GM21825 (cell line): ENCODE measurements around the gene SGF29.
"Not testable (repeated sequence)": the region's sequence is repeated elsewhere in the genome, so short reads cannot be mapped to it uniquely, and the experiment has no call there.

ENCODE experiments used
- ATAC-seq: cut with Tn5 transposase; IDR thresholded peaks from one replicate; pipeline ENCODE4 v1.9.1; 2021; ENCODE audit warnings: mild to moderate bottlenecking, moderate library complexity; ENCODE audit not compliant: unreplicated experiment

SGF29 gene

GRCh38 chr16:28592979-28593553, 39.3 kb downstream of the SGF29 start:
- no peak for ATAC-seq

- ATAC-seq: not testable (repeated sequence)
These were observed 41.7 kb downstream of the SGF29 start for GRCh38 chr16:28595451-28595850.

GRCh38 chr16:28596115-28596630, 42.5 kb downstream of the SGF29 start:
- no peak for ATAC-seq

GRCh38 chr16:28596840-28597691, 43.3 kb downstream of the SGF29 start, which contains the start of gene SULT1A2:
Gene SULT1A2 (minus strand): TSS chr16:28597050. CDS start chr16:28595930, 1,120 bp downstream.
- ATAC-seq: no peak

- ATAC-seq: no peak
These were observed 44.1 kb downstream of the SGF29 start for GRCh38 chr16:28597692-28598261.

GRCh38 chr16:28599377-28600285, 45.9 kb downstream of the SGF29 start:
- ATAC-seq: peak; percentile 59

- ATAC-seq: not testable (repeated sequence)
These were observed 47.2 kb downstream of the SGF29 start for GRCh38 chr16:28600965-28601364.

GRCh38 chr16:28601589-28601988, 47.9 kb downstream of the SGF29 start:
- not testable (repeated sequence) for ATAC-seq

GRCh38 chr16:28602062-28602461, 48.3 kb downstream of the SGF29 start:
- ATAC-seq: not testable (repeated sequence)

- ATAC-seq: no peak
These were observed 48.8 kb downstream of the SGF29 start for GRCh38 chr16:28602529-28602928.

GRCh38 chr16:28603381-28604185, 49.9 kb downstream of the SGF29 start:
- no peak for ATAC-seq

GRCh38 chr16:28604186-28604565, 50.5 kb downstream of the SGF29 start:
- no peak for ATAC-seq

- no peak for ATAC-seq
These were observed 52.8 kb downstream of the SGF29 start for GRCh38 chr16:28606291-28607115.

- ATAC-seq: no peak
These were observed 53.5 kb downstream of the SGF29 start for GRCh38 chr16:28607116-28607623.

GRCh38 chr16:28607681-28608495, 54.2 kb downstream of the SGF29 start:
- not testable (repeated sequence) for ATAC-seq

GRCh38 chr16:28608496-28608808, 54.7 kb downstream of the SGF29 start:
- ATAC-seq: not testable (repeated sequence)

- ATAC-seq: not testable (repeated sequence)
These were observed 55.3 kb downstream of the SGF29 start for GRCh38 chr16:28608867-28609596.
